Ishikawa (cell line): ENCODE measurements around the gene HAGH.

Experiments
- CREB1 ChIP-seq: IDR thresholded peaks from 2 replicates; pipeline ENCODE4 v1.6.1; 2012; ENCODE audit warnings: low read depth
- EP300 ChIP-seq: IDR thresholded peaks from 2 replicates; pipeline ENCODE4 v1.6.1; 2012; ENCODE audit warnings: borderline replicate concordance
- NFIC ChIP-seq: IDR thresholded peaks from 2 replicates; pipeline ENCODE4 v1.6.1; 2012
- RAD21 ChIP-seq: IDR thresholded peaks from 2 replicates; pipeline ENCODE4 v1.6.1; 2012; ENCODE audit warnings: low read depth
- TAF1 ChIP-seq: IDR thresholded peaks from 2 replicates; pipeline ENCODE4 v1.6.1; 2012; ENCODE audit warnings: low read depth, mild to moderate bottlenecking
- TCF12 ChIP-seq: IDR thresholded peaks from 2 replicates; pipeline ENCODE4 v1.6.1; 2012; ENCODE audit warnings: low read depth
- TEAD4 ChIP-seq: IDR thresholded peaks from 2 replicates; pipeline ENCODE4 v1.6.1; 2012
- TF ChIP-seq, protein P1 (sequence below): IDR thresholded peaks from 2 replicates; pipeline ENCODE4 v1.6.1; 2012; ENCODE audit warnings: low read depth, mild to moderate bottlenecking
- TF ChIP-seq, protein P2 (sequence below): IDR thresholded peaks from 2 replicates; pipeline ENCODE4 v1.6.1; 2012
- TF ChIP-seq, protein P3 (sequence below): IDR thresholded peaks from 2 replicates; pipeline ENCODE4 v1.6.1; 2012

DNA sequence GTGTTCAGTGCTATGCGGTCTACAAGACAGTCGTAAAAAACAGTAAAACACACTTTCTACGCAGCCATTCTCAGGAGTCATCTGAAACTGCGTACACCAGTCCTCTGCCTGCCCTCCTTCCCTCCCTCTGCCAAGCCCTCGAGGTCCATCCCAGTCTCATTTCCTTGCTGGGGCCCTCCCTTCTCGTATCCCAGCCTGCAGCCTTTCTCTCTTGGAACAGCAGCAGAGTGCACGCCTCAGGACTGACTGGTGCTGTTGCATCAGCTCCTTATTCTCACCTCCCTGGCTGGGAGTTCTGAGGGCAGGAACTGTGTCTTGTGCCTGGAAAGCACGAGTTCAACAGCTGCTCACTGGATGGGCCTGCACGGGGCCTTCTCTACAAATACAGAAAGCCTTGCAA, 12.9 kb upstream of the HAGH start:
- TF ChIP-seq, protein P1, sequence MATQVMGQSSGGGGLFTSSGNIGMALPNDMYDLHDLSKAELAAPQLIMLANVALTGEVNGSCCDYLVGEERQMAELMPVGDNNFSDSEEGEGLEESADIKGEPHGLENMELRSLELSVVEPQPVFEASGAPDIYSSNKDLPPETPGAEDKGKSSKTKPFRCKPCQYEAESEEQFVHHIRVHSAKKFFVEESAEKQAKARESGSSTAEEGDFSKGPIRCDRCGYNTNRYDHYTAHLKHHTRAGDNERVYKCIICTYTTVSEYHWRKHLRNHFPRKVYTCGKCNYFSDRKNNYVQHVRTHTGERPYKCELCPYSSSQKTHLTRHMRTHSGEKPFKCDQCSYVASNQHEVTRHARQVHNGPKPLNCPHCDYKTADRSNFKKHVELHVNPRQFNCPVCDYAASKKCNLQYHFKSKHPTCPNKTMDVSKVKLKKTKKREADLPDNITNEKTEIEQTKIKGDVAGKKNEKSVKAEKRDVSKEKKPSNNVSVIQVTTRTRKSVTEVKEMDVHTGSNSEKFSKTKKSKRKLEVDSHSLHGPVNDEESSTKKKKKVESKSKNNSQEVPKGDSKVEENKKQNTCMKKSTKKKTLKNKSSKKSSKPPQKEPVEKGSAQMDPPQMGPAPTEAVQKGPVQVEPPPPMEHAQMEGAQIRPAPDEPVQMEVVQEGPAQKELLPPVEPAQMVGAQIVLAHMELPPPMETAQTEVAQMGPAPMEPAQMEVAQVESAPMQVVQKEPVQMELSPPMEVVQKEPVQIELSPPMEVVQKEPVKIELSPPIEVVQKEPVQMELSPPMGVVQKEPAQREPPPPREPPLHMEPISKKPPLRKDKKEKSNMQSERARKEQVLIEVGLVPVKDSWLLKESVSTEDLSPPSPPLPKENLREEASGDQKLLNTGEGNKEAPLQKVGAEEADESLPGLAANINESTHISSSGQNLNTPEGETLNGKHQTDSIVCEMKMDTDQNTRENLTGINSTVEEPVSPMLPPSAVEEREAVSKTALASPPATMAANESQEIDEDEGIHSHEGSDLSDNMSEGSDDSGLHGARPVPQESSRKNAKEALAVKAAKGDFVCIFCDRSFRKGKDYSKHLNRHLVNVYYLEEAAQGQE = no peak
- TF ChIP-seq EP300 (no peak), TAF1 (no peak), NFIC (no peak), RAD21 (no peak), TEAD4 (no peak), CREB1 (no peak), TCF12 (no peak)
- TF ChIP-seq, protein P2, sequence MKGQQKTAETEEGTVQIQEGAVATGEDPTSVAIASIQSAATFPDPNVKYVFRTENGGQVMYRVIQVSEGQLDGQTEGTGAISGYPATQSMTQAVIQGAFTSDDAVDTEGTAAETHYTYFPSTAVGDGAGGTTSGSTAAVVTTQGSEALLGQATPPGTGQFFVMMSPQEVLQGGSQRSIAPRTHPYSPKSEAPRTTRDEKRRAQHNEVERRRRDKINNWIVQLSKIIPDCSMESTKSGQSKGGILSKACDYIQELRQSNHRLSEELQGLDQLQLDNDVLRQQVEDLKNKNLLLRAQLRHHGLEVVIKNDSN = no peak
- TF ChIP-seq, protein P3, sequence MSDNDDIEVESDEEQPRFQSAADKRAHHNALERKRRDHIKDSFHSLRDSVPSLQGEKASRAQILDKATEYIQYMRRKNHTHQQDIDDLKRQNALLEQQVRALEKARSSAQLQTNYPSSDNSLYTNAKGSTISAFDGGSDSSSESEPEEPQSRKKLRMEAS = no peak
